Omental fat pad (tissue), 4 donors: ENCODE measurements around the gene SI. TPM values are rescaled to one million over a fixed set of nuclear protein-coding genes. Genes with fewer than 3 reads are reported as not detected.
A peak's percentile ranks its signal among the peaks of the same experiment; 100 is the strongest.

ENCODE experiments used
- ATAC-seq: fragments of 150-250 bp; one replicate; pipeline ENCODE4 v1.9.1; 2016; ENCODE audit warnings: mild to moderate bottlenecking, moderate library complexity; ENCODE audit not compliant: low FRiP score
- DNase-seq: peaks from one replicate; pipeline ENCODE4 v3.0.0-alpha.2; 2019; ENCODE audit warnings: low spot score
- small RNA-seq: library from RNA; depleted of rRNA; stranded (forward); fragments of <200 nt; gene quantifications from one replicate; pipeline ENCODE3, GENCODE V24; 2016
- total RNA-seq, 4 donors: library from RNA; depleted of rRNA; stranded (reverse); fragments of >200 nt; gene quantifications; one replicate each; pipeline ENCODE4 v1.1.0, GENCODE V29; 2016
- TF ChIP-seq, protein P1 (sequence below), 3 donors: fragments of 450-650 bp; IDR thresholded peaks; one replicate each; pipeline ENCODE4 v1.5.1; 2016 to 2017; ENCODE audit warnings: antibody characterized with exemption in 3 of 3, mild to moderate bottlenecking in 3 of 3, moderate library complexity in 2 of 3

SI gene
- total RNA-seq, 4 donors from 2014 or later: not detected

DNA sequence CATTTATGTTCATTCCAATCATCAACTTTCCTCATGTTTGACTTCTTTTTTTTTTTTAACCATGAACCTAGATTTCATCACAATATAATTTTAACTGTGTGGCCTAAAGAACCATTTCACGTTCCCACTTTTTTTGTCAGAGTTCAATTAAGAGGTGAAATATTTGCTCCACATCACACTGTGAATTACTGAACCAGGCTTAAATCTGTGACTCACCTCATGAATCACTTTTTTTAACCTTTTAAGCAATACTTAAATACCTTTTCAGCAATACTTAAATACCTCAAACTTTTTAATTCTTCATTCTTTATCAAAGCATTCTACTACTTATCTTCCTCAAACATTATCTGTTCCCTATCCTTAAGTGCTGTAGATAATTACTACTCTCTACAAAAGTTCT, 137.6 kb downstream of the SI start:
- TF ChIP-seq, protein P1, sequence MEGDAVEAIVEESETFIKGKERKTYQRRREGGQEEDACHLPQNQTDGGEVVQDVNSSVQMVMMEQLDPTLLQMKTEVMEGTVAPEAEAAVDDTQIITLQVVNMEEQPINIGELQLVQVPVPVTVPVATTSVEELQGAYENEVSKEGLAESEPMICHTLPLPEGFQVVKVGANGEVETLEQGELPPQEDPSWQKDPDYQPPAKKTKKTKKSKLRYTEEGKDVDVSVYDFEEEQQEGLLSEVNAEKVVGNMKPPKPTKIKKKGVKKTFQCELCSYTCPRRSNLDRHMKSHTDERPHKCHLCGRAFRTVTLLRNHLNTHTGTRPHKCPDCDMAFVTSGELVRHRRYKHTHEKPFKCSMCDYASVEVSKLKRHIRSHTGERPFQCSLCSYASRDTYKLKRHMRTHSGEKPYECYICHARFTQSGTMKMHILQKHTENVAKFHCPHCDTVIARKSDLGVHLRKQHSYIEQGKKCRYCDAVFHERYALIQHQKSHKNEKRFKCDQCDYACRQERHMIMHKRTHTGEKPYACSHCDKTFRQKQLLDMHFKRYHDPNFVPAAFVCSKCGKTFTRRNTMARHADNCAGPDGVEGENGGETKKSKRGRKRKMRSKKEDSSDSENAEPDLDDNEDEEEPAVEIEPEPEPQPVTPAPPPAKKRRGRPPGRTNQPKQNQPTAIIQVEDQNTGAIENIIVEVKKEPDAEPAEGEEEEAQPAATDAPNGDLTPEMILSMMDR (IDR thresholded peaks at IDR 0.05): no peak
- DNase-seq: no peak
- ATAC-seq: peak; percentile 57

DNA sequence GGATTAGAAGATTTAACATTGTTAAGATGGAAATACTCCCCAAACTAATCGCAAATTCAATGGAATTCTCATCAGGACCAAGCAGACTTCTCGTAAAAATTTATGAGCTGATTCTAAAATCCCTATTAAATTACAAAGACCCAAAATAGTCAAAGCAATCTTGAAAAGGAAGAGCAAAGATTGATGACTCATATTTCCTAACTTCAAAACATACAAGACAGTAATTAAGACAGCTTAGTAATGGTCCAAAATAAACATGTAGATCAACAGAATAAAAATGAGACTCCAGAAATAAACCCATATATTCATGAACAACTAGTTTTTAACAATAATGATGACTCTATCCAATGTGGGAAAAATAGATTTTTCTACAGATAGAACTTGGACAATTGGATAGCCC, 148.7 kb downstream of the SI start:
- DNase-seq (no peak), ATAC-seq (no peak)
- TF ChIP-seq, protein P1 (IDR thresholded peaks at IDR 0.05): no peak

Small RNAs within 50 kb of the gene (small RNA-seq; reads per million reads assigned to genes)
- gene RF00019: not detected

Other genes with a start within 250 kb of the SI start
- gene SLITRK3, start 117.9 kb upstream of the SI start, total RNA-seq: under 1 TPM in 2 of 4 donors, not detected in 2; 0.16 to 0.19 TPM